ENCODE data around the gene PIP5K1A.
"Not testable (repeated sequence)": the region's sequence is repeated elsewhere in the genome, so short reads cannot be mapped to it uniquely, and the experiment has no call there.

The PIP5K1A gene

GRCh38 chr1:151198254-151199127, at the start of gene PIP5K1A:
PIP5K1A (plus strand) TSS chr1:151198552; CDS start chr1:151198997, 445 bp downstream.
- DNase-seq = peak; percentile 40

GRCh38 chr1:151156515-151156819, 41.9 kb upstream of the PIP5K1A start, which contains the start of gene TNFAIP8L2:
TNFAIP8L2 (plus strand) TSS chr1:151156649; CDS start chr1:151158698, 2,049 bp downstream.
- no peak for DNase-seq

GRCh38 chr1:151157067-151157531, 41.3 kb upstream of the PIP5K1A start:
- DNase-seq = no peak

GRCh38 chr1:151158326-151158725, 40.0 kb upstream of the PIP5K1A start:
- DNase-seq = no peak

GRCh38 chr1:151158751-151159251, 39.6 kb upstream of the PIP5K1A start:
- no peak for DNase-seq

GRCh38 chr1:151159373-151159772, 39.0 kb upstream of the PIP5K1A start:
- DNase-seq = no peak

GRCh38 chr1:151164732-151165280, 33.5 kb upstream of the PIP5K1A start:
- no peak for DNase-seq

- no peak for DNase-seq
These were observed 33.0 kb upstream of the PIP5K1A start for GRCh38 chr1:151165281-151165737.

- DNase-seq = no peak
These were observed 32.4 kb upstream of the PIP5K1A start, which contains the start of the genes LYSMD1 and SCNM1 for GRCh38 chr1:151165738-151166504. LYSMD1 (minus strand) TSS chr1:151165902; CDS start chr1:151165258, 644 bp downstream. SCNM1 (plus strand) TSS chr1:151166144; CDS start chr1:151166153, 9 bp downstream.

GRCh38 chr1:151166505-151166956, 31.8 kb upstream of the PIP5K1A start:
- no peak for DNase-seq

GRCh38 chr1:151167116-151167515, 31.2 kb upstream of the PIP5K1A start:
- no peak for DNase-seq

GRCh38 chr1:151171190-151171589, 27.2 kb upstream of the PIP5K1A start:
- DNase-seq = no peak

GRCh38 chr1:151175041-151175741, 23.2 kb upstream of the PIP5K1A start:
- no peak for DNase-seq

GRCh38 chr1:151175863-151176262, 22.5 kb upstream of the PIP5K1A start, which contains the start of gene TMOD4:
TMOD4 (minus strand) TSS chr1:151175981; CDS start chr1:151174875, 1,106 bp downstream.
- DNase-seq = no peak

- DNase-seq = no peak
These were observed 21.8 kb upstream of the PIP5K1A start for GRCh38 chr1:151176514-151177045.

- no peak for DNase-seq
These were observed 14.1 kb upstream of the PIP5K1A start for GRCh38 chr1:151184211-151184610.

GRCh38 chr1:151187205-151187604, 11.1 kb upstream of the PIP5K1A start:
- DNase-seq = no peak

- not testable (repeated sequence) for DNase-seq
These were observed 9.7 kb upstream of the PIP5K1A start for GRCh38 chr1:151188667-151189066.

- DNase-seq = no peak
These were observed 8.5 kb upstream of the PIP5K1A start, which contains the start of gene VPS72 for GRCh38 chr1:151189637-151190445. VPS72 (minus strand) TSS chr1:151190197; CDS start chr1:151190121, 76 bp downstream.

- DNase-seq = no peak
These were observed 6.3 kb upstream of the PIP5K1A start for GRCh38 chr1:151192047-151192446.

GRCh38 chr1:151193304-151193703, 5.0 kb upstream of the PIP5K1A start:
- no peak for DNase-seq

Measured in cortex of kidney (tissue), 1 donor.